NCI-H345 treated with DMSO at 0.1 percent for 48 hours (cell line): Measurements from ENCODE around the gene CDCA5.
A peak's percentile ranks its signal among the peaks of the same experiment; 100 is the strongest.

ENCODE experiments used
- DNase-seq: peaks from one replicate; lab custom pipeline; 2025; ENCODE audit not compliant: unreplicated experiment; lab: John Stamatoyannopoulos, UW

Gene CDCA5

DNA sequence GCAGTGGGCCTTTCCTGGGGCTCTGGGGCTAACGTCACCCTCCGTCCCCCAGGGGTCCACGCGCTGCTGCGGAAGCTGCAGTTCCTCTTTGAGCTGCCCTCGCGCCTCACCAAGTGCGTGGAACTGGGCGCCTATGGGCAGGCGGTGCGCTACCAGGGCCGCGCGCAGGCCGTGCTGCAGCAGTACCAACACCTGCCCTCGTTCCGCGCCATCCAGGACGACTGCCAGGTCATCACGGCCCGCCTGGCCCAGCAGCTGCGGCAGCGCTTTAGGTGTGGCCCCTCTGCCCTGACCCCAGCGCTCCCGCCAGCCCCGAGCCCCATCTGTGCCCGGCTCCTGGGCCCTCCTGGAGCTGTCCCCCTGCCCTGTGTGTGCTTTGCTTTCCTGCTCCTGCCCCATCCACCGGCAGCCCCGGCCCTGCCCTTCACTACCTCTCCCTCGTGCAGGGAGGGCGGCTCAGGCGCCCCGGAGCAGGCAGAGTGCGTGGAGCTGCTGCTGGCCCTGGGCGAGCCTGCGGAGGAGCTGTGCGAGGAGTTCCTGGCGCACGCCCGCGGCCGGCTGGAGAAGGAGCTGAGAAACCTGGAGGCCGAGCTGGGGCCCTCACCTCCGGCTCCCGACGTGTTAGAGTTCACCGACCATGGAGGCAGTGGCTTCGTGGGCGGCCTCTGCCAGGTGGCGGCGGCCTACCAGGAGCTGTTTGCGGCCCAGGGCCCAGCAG lies 24.1 kb upstream of the CDCA5 start:
- no peak for DNase-seq

DNA sequence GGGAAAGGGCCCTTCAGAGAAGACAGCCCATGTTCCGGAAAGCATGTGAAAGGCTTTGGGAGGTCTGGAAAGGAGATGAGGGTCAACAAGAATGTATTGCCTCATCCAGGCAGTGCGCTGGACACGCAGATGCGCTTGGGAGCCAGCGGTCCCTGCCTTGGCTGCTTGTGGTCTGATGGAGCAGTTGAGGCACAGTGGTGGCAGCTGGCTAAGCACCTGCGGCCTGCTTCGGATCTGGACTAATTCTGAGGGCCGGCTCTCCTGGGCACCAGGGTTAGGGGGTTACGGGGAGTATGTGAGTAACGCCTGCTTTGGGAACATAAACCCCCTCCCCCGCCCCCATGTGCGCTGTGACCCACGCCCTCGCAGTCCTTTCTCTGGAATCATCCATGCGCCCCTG lies 23.2 kb upstream of the CDCA5 start:
- DNase-seq, result no peak

- no peak for DNase-seq
These were observed 20.8 kb upstream of the CDCA5 start for GRCh38 chr11:65104628-65105027.

DNA sequence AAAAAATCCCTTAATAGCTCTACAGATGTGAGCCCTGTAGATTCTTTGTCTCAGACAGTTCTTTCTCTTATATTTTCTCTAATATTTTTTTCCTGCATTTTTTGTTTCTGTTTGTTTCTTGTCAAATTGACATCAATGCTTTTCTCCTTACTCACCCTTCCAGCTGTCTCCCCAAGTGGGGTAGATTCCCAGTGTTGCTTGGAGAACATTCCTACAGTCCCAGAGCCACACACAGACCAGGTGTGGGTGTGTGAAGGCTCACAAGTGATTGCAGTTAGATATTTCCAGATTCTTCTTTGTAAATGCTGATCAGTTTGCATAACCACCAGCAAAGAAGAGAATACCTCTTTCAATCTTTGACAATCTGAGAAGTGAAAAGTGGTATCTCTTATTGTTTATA lies 19.6 kb upstream of the CDCA5 start:
- DNase-seq, result no peak

- DNase-seq, result no peak
These were observed 18.6 kb upstream of the CDCA5 start for GRCh38 chr11:65102142-65103095.

GRCh38 chr11:65100674-65101350 lies 17.0 kb upstream of the CDCA5 start:
- no peak for DNase-seq

GRCh38 chr11:65096926-65097325 lies 13.1 kb upstream of the CDCA5 start:
- no peak for DNase-seq

DNA sequence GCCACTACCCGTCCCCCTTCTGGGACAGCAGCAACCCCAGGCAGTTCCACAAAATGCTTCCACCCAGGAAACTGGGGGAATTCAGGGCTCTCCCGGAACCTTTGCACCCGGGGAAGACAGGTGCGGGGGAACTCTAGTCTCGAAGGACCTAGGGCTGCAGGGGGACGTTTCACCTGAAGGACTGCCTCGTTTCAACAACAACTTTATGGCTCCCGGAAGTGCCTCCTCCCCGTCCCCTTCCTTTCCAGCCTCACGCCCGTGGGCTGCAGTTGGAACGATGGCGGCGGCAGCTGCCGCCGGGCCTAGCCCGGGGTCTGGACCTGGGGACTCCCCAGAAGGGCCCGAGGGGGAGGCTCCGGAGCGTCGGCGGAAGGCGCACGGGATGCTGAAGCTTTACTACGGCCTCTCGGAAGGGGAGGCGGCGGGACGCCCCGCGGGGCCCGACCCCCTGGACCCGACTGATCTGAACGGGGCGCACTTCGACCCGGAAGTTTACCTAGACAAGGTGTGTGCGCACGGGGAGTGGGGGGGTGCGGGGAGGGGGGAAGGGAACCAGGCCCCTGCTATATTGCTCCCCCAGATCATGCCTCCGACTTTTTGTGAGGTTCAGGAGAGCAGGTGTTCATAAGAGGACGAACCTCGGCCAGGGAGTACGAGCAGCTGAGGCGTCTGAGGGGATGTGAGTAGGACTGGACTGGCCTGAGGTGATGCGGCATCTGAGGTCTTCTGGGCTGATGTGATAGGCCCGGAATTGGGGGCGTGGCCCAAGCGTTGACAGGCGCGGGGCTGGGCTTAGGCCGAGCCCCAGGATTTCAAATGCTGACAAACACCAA lies 12.3 kb upstream of the CDCA5 start, which contains the start of gene VPS51:
VPS51 (plus strand) TSS at position 241 of the 833 bp plus-strand sequence; CDS start at position 278, 37 bp downstream.
- peak; percentile 66 for DNase-seq

DNA sequence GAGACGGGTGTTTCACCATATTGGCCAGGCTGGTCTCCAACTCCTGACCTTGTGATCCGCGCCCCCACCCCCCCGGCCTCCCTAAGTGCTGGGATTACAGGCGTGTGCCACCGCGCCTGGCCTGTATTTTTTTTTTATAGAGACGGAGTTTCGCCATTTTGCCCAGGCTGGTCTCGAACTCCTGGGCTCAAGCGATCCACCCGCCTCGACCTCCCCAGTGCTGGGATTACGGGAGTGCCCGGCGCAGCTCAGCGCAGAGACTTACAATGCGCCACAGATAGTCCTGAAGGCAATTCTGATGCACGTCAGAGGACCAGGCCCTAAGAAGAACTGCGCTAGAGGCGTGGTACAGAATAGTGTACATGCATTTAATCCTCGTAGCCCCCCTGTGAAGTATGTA lies 11.6 kb upstream of the CDCA5 start:
- no peak for DNase-seq

GRCh38 chr11:65090628-65091027 lies 6.8 kb upstream of the CDCA5 start:
- DNase-seq, result no peak

GRCh38 chr11:65089621-65090020 lies 5.8 kb upstream of the CDCA5 start:
- DNase-seq, result no peak

GRCh38 chr11:65087827-65088226 lies 4.0 kb upstream of the CDCA5 start:
- no peak for DNase-seq

DNA sequence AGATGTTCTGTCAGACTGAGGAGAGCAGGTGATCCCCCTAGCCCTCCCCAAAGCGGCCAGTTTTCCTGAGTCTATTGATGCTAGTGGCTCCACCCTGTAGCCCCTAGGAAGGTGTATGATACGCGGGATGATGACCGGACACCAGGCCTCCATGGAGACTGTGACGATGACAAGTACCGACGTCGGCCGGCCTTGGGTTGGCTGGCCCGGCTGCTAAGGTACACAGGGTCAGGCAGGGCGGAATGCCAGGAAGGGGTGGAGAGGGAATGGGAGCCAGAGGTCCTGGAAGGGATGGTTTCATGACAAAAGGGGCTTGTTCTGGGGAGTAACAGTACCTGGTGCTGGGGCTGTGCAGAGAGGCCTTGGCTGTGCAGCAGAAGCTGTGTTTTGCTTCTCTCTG lies 3.4 kb upstream of the CDCA5 start:
- DNase-seq, result no peak

- no peak for DNase-seq
These were observed 3.0 kb upstream of the CDCA5 start for GRCh38 chr11:65086809-65087208.

GRCh38 chr11:65085446-65085845 lies 1.6 kb upstream of the CDCA5 start:
- no peak for DNase-seq

DNA sequence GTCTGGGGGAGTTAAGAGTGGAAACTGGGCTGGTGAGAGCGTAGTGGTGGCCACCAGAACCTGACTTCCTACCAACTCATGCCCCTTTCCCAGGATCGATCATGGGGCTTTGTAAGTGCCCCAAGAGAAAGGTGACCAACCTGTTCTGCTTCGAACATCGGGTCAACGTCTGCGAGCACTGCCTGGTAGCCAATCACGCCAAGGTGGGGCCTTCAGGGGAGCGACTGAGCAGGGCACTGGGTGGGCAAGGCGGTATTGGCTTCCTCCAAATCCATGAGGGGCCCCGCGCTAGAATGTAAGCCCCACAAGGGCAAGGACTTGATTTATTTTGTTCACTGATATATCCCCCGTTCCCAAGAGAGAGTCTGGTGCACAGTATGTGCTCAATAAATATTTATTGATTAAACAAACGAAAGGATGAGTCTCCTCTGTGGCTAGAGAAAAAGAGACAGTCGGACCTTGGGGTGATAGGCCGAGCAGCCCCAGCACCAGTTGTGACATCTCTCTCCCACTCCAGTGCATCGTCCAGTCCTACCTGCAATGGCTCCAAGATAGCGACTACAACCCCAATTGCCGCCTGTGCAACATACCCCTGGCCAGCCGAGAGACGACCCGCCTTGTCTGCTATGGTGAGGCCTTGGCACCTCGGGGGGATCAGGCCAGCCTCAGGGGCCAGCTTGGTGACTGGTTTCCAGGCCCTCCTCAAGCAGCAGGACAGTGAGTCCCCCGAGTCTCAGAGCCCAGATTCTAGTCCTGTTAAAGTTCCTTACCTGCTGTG lies 947 bp upstream of the CDCA5 start:
- DNase-seq, result no peak

GRCh38 chr11:65083134-65083833 lies 556 bp downstream of the CDCA5 start:
- DNase-seq, result no peak

GRCh38 chr11:65078786-65079342 lies 5.0 kb downstream of the CDCA5 start:
- DNase-seq, result no peak

DNA sequence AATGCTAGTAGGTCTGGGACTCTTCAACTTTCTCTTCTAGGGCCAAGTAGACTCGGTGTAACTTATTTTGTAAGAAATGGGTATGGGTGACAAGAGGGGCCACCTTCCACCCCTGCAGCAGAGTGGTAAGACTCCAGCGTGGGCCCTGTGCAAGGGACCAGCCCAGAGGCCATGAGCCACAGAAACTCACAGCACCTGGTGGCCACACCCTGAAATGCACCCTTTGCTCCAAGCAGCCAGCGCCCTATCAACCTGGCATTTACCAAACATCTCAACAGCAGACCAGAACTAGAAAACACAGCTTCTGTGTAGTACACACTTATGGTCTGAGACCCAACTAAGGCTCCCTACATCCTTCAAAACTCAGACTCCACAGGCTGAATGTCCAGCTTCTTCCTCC lies 5.7 kb downstream of the CDCA5 start:
- no peak for DNase-seq
